OCI-LY7 (cell line): ENCODE measurements around the gene CRTC1. TPM values are rescaled to one million over a fixed set of nuclear protein-coding genes. Genes with fewer than 3 reads are reported as not detected.

Experiments
- BruUV-seq: library from RNA; stranded (reverse); fragments of 400-500 nt; replicated peaks from 2 replicates; lab custom pipeline; 2021; lab: Mats Ljungman, UMichigan
- CTCF ChIA-PET: fragments of 300-600 bp; sonication (Branson Sonifier 250); formaldehyde crosslinking; loops from one replicate; lab custom pipeline; 2022; ENCODE audit warnings: antibody characterized with exemption; ENCODE audit not compliant: unreplicated experiment; lab: Charles Lee
- POLR2A ChIA-PET: fragments of 300-600 bp; sonication (Branson Sonifier 250); formaldehyde crosslinking; loops from one replicate; lab custom pipeline; 2022; ENCODE audit warnings: antibody characterized with exemption; lab: Charles Lee
- DNase-seq: peaks from one replicate; pipeline ENCODE4 v3.0.0-alpha.2; 2015; ENCODE audit warnings: low spot score
- H2AFZ ChIP-seq: fragments of 200-600 bp; sonication (generic), shearing (Covaris generic); 2 replicates; pipeline ENCODE4 v1.6.1; 2014; ENCODE audit warnings: mild to moderate bottlenecking, antibody characterized with exemption, low read length, moderate library complexity
- H3K27ac ChIP-seq: fragments of 200-600 bp; sonication (generic); 2 replicates; pipeline ENCODE4 v1.5.1; 2014; ENCODE audit warnings: mixed run types, low read depth, mild to moderate bottlenecking, moderate library complexity, low read length, inconsistent platforms; ENCODE audit not compliant: poor library complexity, severe bottlenecking
- H3K36me3 ChIP-seq: fragments of 200-600 bp; sonication (generic); 2 replicates; pipeline ENCODE4 v1.6.1; 2014; ENCODE audit warnings: mild to moderate bottlenecking, antibody characterized with exemption, low read length, moderate library complexity, mixed read lengths; ENCODE audit not compliant: insufficient read depth
- H3K4me1 ChIP-seq: fragments of 200-600 bp; sonication (generic); 2 replicates; pipeline ENCODE4 v1.5.1; 2014; ENCODE audit warnings: mild to moderate bottlenecking, low read length; ENCODE audit not compliant: insufficient read depth, poor library complexity, severe bottlenecking
- H3K4me2 ChIP-seq: fragments of 200-600 bp; sonication (generic); 2 replicates; pipeline ENCODE4 v1.6.1; 2014; ENCODE audit warnings: mild to moderate bottlenecking, low read length
- H3K4me3 ChIP-seq: fragments of 200-600 bp; sonication (generic); 2 replicates; pipeline ENCODE4 v1.5.1; 2014; ENCODE audit warnings: mild to moderate bottlenecking, low read depth, low read length; ENCODE audit not compliant: poor library complexity, severe bottlenecking
- H3K79me2 ChIP-seq: fragments of 200-600 bp; sonication (generic); 2 replicates; pipeline ENCODE4 v1.6.1; 2016; ENCODE audit warnings: low read depth, mild to moderate bottlenecking, low read length, moderate library complexity, mixed read lengths; ENCODE audit not compliant: insufficient read depth
- H3K9me2 ChIP-seq: fragments of 200-600 bp; sonication (generic); 2 replicates; pipeline ENCODE4 v1.6.1; 2016; ENCODE audit warnings: mild to moderate bottlenecking, low read length, mixed read lengths; ENCODE audit not compliant: insufficient read depth
- H3K9me3 ChIP-seq: fragments of 200-600 bp; sonication (generic); 2 replicates; pipeline ENCODE4 v1.6.1; 2014; ENCODE audit warnings: mild to moderate bottlenecking, mixed run types, low read length, mixed read lengths
- H4K20me1 ChIP-seq: fragments of 200-600 bp; sonication (generic); 2 replicates; pipeline ENCODE4 v1.6.1; 2014; ENCODE audit warnings: mild to moderate bottlenecking, antibody characterized with exemption, low read length, moderate library complexity, mixed read lengths; ENCODE audit not compliant: insufficient read depth
- CTCF ChIP-seq: fragments of 200-600 bp; sonication (generic); conservative IDR thresholded peaks from 2 replicates; pipeline ENCODE4 v1.5.1; 2014; ENCODE audit warnings: mild to moderate bottlenecking, antibody characterized with exemption, low read length, moderate library complexity, mixed read lengths
- EZH2phosphoT487 ChIP-seq: fragments of 200-600 bp; sonication (generic); IDR thresholded peaks from 2 replicates; pipeline ENCODE4 v1.6.1; 2018; ENCODE audit warnings: low read depth, borderline replicate concordance, mild to moderate bottlenecking, mixed run types, antibody characterized with exemption, low read length, moderate library complexity, mixed read lengths
- intact Hi-C: fragments of 100-400 bp; cut with micrococcal nuclease; formaldehyde crosslinking; loops from one replicate; pipeline ENCODE4 v1.10.0; 2022; ENCODE audit not compliant: unreplicated experiment
- total RNA-seq, 2 experiments: library from RNA; depleted of rRNA in 1 of 2; stranded (reverse); fragments of >200 nt in 1 of 2; shearing (Covaris generic) in 1 of 2; gene quantifications; 2 replicates each; pipeline ENCODE4 v1.2.3, GENCODE V29; 2014 to 2022

Gene CRTC1
- total RNA-seq, 2 experiments from 2014 or later, result 4.1 to 10.3 TPM

GRCh38 chr19:18762125-18763023, 78.9 kb downstream of the CRTC1 start:
- Histone ChIP-seq H3K27ac (no peak overlapping the region), H3K79me2 (no peaks in the 10 kb centered on the region), H4K20me1 (no peaks in the 10 kb centered on the region), H3K36me3 (no peaks in the 10 kb centered on the region), H2AFZ (no peak overlapping the region), H3K9me2 (no peaks in the 10 kb centered on the region), H3K9me3 (no peaks in the 10 kb centered on the region), H3K4me3 (no peak overlapping the region), H3K4me1 (peaks cover 6% of the 10 kb centered on the region), H3K4me2 (no peak overlapping the region)
- no peak for TF ChIP-seq EZH2phosphoT487
- TF ChIP-seq CTCF, result no peak
- no peak for DNase-seq
- intact Hi-C loops, result no loop called here
- POLR2A ChIA-PET, result no interaction called here
- BruUV-seq, result no TSS peak
- CTCF ChIA-PET, result interaction anchor here (0.6 kb wide), 1 partner anchor 96 kb away, joined by 3 read pairs; no protein-coding TSS in a partner anchor

GRCh38 chr19:18763674-18764590, 80.5 kb downstream of the CRTC1 start:
- no peaks in the 10 kb centered on the region for H4K20me1 ChIP-seq
- H3K36me3 ChIP-seq, result no peaks in the 10 kb centered on the region
- no peaks in the 10 kb centered on the region for H3K9me2 ChIP-seq
- no peaks in the 10 kb centered on the region for H3K9me3 ChIP-seq
- H3K27ac ChIP-seq, result no peak overlapping the region
- H3K4me3 ChIP-seq, result no peak overlapping the region
- H3K4me1 ChIP-seq, result peaks cover 6% of the 10 kb centered on the region
- BruUV-seq, result no TSS peak
- H3K79me2 ChIP-seq, result no peaks in the 10 kb centered on the region
- TF ChIP-seq EZH2phosphoT487 (no peak), CTCF (no peak)
- H3K4me2 ChIP-seq, result no peak overlapping the region
- no peak for DNase-seq
- POLR2A ChIA-PET, result no interaction called here
- intact Hi-C loops, result no loop called here
- H2AFZ ChIP-seq, result no peak overlapping the region
- CTCF ChIA-PET, result no interaction called here
